Activated CD4-positive, alpha-beta T cell treated with anti-CD3 and anti-CD28 coated beads, Interleukin-10, Interleukin-2, amounts not matched to agents 100 ng/mL and 50 ng/mL, durations not matched to agents 16 hours and 8 hours (primary cell): Measurements from ENCODE around the gene NKD1.
A peak's percentile ranks its signal among the peaks of the same experiment; 100 is the strongest.

ENCODE experiments used
- DNase-seq: peaks from one replicate; pipeline ENCODE4 v3.0.0-alpha.2; 2020

The NKD1 gene

DNA sequence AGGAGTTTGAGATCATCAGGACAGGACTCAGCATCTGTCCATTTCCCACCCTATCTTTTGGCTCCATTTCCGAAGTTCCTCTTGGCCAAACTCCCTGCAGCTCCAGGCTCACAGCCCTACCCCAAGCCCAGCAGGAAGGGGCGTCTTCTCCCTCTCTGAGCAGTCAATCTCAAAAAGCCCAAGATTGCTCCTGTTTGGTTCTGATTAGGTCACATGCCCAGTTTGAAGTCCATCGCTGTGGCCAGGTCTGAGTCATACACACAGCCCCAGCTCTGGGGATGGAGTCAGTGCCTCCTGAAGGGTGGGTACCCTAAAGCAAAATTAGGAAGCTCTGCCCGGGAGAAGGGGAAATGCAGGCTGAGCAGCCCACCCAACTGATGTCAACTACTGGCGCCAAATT is 109.0 kb downstream of the NKD1 start:
- no peak for DNase-seq

DNA sequence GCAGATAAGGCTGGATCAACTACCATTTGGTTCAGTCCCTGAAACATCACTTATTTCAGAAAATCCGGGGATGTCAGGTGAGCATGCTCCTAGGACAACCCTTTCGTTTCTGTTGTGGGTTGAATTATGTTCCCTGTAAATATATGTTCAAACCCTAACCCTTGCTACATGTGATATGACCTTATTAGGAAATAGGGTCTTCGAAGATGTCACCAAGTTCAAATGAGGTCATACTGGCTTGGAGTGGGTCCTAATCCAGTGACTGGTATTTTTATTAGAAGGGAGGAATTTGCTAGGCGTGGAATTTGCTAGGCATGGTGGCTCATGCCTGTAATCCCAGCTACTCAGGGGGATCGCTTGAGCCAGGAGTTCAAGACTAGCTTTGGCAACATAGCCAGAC is 111.6 kb downstream of the NKD1 start:
- no peak for DNase-seq

DNA sequence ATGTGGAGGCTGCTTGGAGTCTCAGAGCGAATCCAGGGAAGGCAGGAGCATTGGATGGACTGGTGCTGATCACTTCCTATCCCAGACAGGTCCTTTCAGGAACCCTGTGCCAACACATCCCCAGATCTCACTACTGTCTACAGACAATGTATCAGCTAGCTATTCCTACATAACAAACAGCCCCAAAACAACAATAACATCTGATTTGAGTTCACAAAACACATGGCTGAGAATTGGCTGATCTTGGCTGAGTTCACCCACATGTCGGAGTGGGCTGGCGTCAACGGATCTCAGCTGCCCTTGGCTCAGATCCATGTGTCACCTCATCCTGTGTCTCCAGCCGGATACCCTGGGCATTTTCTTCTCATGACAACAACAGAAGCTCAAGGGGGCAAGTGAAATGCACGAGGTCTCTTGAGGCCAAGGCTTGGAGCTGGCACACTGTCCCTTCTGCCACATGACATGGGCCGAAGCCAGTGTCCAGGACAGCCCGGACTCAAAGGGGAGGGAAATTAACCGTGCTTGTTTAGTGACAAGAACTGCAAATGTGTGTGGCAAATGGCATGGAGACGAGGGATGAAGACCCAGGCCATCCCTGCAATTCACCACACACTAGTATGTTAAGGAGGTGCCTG is 114.2 kb downstream of the NKD1 start:
- DNase-seq: no peak

DNA sequence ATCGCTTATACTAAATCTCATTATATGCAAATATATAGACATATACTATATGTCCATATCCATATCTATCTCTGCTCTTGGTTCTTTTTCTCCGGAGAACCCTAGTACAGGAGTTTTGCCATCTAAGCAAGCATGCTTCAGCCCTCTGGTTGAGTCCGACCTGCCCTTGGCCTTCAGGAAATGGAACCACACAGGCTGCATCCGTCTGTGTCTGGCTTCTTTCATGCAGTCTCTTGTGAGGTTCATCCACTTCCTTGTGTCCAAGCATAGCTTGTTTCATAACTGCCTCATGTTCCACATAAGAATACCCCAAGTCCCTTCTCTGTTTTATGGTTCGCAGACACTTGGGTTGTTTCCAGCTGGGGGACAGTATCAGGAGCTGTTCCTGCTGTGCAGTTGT is 116.1 kb downstream of the NKD1 start:
- DNase-seq: no peak

DNA sequence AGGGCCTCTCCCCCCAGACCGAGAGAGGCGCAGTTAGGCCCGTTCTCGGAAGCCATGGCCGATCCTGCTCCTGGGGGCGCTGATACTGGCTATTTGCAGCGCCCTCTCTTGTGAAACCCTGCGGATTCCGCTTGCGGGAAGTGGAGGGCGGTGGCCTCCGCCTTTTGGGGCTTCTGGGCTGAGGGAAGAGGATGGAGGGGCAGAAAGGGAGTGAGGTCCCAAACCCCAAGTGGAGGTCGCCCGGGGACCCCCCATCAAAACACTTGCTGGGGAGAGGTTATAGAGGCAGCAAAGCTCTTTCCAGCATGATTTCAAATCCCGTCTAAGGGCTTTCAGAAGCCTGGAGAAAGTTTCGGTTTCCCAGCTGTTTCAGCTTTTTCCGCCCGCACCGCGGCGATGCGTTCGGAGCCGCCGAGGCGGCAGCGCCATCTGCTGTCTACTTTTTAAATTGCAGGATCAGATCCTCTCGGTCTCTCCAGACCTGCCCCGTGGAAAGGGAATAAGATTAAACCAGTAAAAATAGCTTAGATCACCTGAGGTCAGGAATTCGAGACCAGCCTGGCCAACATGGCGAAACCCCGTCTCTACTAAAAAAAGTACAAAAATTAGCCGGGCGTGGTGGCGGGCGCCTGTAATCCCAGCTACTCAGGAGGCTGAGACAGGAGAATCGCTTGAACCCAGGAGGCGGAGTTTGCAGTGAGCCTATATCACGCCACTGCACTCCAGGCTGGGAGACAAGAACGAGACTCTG is 117.1 kb downstream of the NKD1 start:
- DNase-seq: peak; percentile 82

DNA sequence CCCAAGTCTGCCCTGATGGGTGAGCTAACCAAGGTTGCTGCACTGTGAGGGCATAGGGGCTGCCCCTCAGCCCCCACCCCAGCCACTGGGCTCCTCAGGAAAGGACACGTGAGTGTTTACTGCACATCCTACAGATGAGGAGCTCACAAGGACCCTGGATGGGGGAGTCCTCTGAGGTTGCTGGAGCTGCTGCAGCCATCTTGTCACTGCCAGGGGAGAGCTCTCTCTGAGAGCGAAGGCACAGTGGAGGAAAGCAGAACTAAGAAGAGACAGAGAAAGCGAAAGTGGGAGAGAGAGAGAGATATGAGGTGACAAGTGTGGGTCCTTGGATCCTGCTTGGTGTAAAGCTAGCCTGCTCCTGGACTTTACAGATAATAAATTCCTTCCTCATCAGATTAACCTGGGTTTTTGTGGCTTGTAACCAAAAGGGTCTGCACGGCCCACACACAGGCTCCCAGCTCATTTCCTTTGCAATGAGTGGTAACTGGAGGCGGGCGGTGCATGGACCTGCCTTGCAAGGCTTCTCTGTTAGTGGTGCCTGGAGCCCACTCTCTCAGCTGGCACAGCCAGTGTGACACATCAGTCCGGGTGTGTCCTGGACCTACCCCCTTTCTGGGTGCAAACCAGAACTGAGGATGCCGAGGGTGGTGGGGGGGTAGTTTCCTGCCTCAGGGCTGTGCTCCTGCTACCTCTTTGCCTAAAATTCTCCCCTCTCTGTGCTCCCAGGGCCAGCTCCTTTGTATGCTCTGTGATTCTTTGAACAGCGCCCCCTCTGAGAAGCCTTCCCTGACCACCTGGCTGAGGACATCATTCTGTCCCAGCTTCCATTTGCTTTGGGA is 118.7 kb downstream of the NKD1 start:
- peak; percentile 69 for DNase-seq

DNA sequence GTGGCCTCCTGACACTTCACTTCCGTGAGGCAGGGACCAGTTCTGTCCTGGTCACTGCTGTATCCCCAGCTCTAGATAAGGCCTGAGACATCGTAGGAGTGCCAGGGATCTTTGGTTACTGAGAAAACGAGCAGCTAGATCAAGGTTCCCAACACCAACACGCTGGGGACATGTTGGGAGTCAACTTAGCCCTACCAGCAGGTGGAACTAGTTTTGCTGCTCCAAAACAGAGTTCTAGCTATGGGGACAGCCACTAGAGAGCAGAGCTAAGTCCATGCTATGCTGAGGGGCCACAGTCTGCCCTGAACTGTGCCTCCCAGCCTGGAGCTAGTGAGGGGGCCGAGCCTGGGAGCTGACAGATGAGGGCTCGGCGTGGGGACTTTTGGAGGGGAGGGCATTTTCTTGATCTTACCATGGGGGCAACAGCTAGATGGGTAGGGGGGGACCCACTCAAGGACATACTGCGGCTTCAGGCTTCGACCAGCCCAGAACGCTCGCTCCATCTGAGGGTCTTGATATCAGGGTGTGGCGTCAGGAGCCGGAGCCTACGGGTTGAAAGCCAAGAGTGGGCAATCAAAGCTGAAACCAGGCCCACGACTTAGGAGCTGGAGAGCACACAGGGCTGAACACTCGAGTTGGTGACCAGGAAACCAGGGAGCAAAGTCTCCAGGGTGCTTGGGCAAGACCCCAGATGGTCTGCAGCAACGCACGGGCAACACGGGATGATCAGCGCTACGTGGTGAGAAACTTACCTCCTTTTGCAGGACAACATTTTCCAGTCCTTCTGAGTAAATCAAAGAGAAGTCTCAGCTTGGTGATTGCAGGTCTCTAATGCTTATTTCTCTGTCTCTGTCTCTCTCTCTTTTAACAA is 119.5 kb downstream of the NKD1 start:
- DNase-seq: peak; percentile 7

DNA sequence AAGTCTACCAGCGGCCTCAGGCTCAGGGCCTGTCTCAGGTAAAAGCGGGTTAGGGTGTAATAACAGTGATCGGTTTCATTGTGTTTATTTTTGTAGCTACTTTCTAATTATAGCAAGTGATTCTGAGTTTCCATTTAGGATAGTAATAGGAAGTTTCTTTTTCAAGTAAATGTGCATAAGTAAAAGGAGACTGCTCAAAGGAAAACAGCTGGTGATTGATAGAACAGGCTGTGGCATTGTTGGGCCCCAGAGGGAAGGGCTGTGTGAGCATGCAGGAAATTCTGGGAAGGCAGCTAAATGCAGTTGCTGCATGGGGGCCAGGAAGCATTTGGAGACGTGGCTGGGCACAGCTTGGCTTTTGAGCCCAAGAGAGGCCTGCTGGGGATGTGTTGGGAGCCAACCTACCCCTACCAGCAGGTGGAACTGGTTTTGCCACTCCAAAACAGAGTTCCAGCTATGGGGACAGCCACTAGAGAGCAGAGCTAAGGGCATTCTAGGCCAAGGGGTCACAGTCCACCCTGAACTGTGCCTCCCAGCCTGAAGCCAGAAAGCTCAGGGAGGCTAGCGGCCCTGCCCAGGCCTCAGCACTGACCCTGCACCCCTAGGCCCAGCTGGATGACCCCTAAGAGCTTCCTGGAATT is 120.3 kb downstream of the NKD1 start:
- DNase-seq: no peak

DNA sequence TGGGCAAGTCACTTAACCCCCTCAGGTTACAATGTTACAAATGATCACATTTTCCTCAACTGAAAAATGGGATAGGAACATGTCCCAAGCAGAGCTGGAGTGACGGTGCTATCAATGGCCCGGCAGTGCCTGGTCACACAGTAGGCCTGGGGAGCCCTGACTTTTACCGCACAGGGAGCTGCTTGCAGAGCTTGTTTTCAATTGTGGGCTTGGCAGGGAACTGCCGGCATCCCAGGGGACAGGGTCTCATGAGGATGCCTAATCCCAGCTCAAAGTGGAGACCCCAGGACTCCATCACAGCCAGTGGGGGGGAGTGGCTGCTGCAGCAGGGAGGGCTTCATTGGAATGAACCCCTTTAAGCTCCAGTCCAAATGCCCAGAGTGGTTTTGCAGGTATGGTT is 121.5 kb downstream of the NKD1 start:
- no peak for DNase-seq

DNA sequence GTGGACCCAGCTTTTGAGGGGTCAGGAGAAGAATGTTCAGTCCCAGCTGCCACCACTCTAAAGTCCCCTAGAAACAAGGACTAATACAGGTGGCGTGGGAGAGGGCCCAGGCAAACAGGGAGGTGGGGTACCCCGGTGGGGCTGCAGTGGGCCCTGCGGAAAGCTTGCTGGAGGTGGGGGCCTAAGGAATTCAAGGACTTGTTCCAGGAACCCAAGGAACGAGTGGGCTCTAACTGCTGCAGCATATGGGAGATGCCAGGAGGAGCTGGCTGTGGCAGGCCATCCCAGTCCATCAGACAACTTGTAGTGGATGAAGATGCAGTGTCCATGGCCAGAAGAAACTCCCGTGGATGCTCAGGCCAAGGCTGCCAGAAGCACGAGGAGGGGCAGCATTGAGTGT is 122.3 kb downstream of the NKD1 start:
- DNase-seq: no peak

DNA sequence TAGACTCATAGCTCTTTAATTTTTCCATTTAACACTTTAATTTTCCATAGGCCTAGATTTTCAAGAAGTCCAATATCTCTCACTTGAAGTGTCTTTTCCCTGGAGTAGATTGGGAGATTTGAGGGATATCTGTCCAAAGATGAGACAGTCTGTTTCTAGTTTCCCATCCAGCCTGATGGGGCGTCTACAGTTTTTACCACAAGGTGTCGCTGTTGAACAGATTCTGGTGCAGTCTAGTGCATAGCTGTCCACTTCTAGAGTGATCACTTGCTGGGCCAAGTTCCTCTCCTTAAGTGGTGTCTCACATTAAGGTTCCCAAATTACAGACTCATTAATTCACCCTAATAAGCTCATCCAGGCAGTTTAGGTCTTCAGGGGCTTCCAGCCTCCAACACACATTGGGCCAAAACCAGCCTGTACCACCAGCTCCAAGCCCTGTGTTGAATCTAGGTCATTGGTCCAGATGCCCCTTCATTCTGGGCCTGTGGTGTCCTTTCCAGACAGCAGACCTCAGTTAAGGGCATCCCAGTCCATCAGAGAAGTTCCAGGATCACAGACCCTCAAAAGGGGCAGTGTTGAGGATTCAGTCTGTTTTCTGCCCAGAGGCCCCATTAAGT is 123.6 kb downstream of the NKD1 start:
- DNase-seq: peak; percentile 59

DNA sequence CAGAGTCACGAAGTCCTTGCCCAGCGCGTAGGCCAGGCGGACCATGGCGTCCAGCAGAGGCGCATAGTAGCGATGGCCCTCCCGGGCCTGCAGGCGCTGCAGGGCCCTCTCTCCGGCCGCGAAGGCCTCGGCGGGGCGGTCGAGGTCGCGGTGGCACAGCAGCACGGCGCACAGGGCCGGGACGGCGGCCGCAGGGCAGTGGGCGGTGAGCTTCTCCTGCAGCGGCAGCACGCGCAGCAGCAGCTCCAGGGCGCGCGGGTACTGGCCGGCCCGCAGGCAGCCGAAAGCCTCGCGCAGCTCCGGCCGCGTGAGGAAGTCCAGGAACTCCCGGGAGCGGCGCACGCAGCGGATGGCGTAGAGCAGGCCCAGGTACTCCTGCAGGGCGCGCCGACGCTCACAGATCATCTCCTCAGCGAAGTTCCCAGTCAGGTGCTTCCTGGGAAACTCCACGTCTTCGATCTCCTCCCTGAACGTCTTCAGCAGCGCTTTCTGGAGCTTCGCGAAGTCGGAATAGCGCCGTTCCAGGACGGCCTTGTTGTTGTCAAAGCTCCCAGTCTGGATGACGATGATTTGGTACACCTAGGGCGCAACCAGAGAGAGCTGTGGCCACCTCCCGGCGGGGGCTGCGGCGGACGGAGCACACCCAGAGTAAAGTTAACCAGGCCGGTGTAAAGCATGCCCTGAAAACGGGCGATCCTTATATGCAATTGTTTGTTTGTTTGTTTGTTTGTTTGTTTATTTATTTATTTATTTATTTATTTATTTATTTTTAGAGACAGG is 125.5 kb downstream of the NKD1 start:
- DNase-seq: no peak

DNA sequence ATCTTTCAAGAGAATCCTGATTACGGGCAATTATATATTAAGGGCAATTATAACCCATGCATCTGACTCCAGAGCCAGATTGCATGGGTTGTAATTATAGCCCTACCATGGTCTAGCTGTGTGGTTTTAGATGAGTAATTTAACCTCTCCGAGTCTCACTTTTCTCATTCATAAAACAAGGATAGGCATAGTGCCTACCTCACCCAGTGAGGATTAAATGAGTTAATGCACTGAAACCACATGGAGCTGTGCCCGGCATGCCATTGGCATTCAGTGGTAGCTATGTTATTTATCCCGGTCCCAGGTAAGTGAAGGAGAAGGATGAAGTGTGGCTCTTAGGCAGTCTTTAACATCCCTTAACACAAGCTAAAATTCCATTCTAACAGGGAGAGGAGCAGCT is 126.6 kb downstream of the NKD1 start:
- DNase-seq: no peak

DNA sequence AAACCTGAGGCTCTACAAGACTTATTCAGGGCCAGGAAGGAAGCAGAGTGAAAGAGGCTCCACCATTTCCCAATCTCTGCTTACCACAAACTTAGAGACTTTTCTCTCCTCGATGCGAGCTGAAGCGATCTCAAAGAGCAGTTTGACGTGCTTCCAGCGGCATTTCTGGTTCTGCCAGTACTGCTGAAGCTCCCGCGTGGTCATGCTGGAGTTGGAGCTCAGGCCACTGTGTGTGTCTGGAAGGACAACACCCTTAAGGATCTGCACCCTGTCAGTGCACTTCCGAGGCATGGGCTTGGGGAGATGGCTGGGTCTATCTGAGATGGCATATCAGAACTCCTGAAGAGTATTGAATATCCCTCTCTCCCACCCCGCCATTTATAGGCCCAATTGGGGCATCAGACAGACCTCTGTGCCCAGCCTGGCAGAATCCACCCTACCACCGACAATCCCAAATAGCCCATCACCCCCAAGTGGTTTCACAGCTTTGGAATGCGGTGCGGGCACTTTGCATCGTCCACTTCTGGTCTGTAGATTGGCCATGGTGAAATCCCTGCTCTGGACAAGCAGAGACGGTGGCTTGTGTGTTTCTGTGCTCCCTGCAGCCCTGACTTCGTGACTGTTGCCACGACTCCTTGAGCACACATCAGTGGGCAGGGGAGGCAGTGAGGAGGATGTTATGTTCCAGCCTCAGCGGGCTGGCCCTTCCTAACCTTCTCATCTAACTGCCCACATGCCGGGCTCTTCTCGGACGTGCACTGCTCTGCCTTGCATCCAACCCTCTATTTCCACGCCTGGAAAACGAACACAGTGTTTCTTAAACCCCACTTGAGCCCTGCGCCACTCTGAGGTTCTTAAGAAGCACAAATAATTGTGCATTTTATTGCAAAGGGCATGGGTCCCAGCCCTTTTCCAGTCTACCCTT is 127.8 kb downstream of the NKD1 start:
- no peak for DNase-seq

DNA sequence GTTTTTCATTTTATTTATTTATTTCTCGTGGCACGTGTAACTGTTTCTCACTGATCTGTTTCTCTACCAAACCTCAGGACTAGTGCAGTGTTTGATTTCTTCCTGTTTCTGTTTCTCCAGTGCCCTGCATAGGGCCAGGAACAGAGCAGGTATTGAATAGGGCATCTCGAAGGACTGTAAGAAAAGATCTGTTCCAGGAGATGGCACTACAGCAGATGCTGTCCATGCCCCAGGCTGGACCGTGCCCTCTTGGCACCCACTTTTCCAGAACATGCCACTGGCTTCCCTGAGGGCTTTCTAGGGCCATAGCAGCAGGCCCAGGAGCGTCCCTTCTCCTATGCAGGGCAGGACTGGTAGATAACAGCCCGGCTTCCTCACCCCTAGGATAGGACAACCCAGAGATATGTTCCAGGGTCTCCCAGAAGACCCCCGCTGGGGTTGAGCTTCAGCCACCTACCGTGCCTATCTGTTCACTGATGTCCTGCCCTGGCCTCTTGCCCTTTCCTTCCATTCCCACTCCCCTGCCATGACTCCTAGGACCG is 128.6 kb downstream of the NKD1 start:
- no peak for DNase-seq

DNA sequence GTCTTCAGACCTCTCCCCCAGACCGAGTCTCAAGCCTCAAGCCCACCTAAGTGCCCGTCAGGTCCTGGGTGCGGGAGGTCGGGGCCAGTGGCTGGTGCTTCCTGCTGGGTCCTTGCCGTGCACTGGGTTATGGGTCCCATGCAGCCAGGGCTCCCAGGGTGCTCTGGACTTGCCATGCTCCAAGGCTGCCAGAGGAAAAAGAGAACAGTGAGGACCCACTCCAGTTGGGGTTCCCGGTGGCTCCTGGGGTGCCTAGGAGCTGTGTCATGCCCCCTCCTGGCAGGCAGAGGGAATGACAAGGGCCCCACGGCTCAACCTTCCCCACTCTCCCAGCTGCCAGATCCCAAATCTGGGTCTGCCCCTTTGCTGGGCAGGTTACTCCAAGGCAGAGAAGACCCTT is 129.2 kb downstream of the NKD1 start:
- DNase-seq: no peak

DNA sequence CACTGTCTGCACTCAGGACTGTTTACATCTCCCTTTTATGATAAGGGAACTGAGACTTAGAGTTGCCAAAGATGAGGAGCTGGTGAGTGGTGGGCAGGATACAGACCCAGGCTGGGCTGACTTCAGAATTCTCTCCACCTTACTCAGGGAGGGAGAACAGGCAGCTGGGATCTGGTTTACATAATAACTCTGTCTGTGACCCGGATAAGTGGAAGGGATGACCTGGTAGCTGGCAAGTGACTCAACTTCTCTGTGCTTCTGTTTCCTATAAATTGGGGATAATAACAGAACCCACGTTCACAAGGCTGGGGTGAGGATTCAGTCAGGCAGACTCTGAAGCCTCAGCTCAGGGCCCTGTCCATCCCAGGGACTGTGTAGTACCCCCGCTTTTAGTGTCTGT is 130.3 kb downstream of the NKD1 start:
- no peak for DNase-seq

DNA sequence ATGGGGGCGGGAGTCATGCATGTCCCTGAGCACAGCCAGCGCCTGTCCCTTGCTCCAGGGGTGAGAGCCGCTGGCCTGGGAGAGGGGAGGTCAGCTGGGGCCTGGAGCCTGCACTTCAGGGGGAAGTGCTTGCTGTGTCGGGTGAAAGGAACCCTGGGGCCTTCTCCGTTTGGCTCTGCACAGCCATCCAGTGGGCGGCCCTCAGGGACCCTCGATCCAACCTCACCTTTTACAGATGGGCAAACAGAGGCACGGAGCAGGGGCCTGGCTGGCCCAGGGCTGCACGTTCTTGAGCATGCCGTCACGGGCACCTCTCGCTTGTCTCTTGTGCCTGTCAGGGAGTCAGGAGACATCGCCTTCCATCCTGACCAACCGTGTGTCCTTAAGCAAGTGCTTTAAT is 131.1 kb downstream of the NKD1 start:
- DNase-seq: no peak

DNA sequence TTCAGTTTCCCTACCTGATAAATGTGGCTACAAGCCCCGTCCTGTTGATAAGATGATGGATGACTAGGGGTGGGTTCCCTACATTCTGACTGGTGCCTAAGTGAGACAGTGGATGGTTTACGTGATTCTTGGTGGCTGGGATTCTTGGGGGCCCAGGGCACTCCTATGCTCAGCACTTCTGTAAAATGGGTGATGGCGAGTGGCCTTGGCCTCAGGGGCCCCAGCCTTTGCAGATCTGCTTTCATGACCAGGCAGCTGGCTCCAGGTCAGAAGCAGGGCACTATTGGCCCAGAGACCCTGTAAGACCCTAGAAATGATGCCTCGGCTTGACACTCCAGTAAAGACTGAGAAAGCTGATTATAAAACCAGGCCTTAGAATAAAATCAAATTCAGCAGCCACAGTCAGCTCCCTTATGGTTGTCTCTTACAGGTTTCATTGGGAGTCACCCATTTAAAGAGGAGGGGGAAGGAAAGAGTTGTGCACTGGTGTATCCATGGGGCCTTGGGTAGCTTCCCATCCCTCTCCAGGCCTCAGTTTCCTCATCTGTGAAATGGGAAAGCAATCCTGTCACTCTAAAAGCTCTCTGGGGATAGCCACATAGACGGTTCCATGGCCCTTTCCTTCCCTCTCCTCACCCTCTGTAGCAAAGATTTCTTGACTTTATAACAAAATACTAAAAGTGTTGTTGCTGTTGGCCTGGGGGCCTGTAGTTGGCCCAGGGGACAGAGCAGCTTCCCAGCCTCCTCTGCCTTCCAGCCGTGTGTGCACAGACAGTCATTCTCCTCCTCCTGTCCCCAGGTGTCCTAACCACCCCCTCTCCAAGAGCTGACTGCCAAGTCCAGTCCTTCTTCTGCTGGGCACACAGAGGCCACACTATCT is 131.7 kb downstream of the NKD1 start:
- no peak for DNase-seq
